Tibial artery (tissue), 4 donors: ENCODE results near the gene TCOF1.

Experiments used
- DNase-seq, 2 donors: peaks; one replicate each; pipeline ENCODE4 v3.0.0-alpha.2; 2019
- H3K27ac ChIP-seq, 2 donors: fragments of 200-600 bp; sonication (generic) in 1 of 2; 1 replicate in 1 of 2; 2 replicates in 1 of 2; pipeline ENCODE4 v1.5.1; 2018 to 2019; ENCODE audit warnings: mild to moderate bottlenecking in 1 of 2
- H3K27me3 ChIP-seq, 2 donors: fragments of 200-600 bp; sonication (generic) in 1 of 2; one replicate each; pipeline versions ENCODE4 v1.5.1 to v1.6.0; 2016 to 2019
- H3K36me3 ChIP-seq, 3 donors: fragments of 200-600 bp; sonication (generic) in 2 of 3; one replicate each; pipeline ENCODE4 v1.5.1; 2016 to 2019; ENCODE audit warnings: mild to moderate bottlenecking in 2 of 3
- H3K4me1 ChIP-seq, 4 donors: fragments of 200-600 bp; sonication (generic) in 2 of 4; 1 replicate in 3 of 4; 2 replicates in 1 of 4; pipeline ENCODE4 v1.5.1; 2016 to 2019
- H3K4me3 ChIP-seq, 2 donors: fragments of 200-600 bp; sonication (generic) in 1 of 2; 1 replicate in 1 of 2; 2 replicates in 1 of 2; pipeline ENCODE4 v1.5.1; 2018 to 2019; ENCODE audit warnings: mild to moderate bottlenecking in 2 of 2
- H3K9me3 ChIP-seq, 3 donors: fragments of 200-600 bp; sonication (generic) in 1 of 3; one replicate each; pipeline ENCODE4 v1.5.1; 2016 to 2019
- intact Hi-C: fragments of 100-400 bp; cut with DNase I; formaldehyde crosslinking; loops from one replicate; pipeline ENCODE4 v1.15.0; 2023; ENCODE audit warnings: low total_unique reads
- TF ChIP-seq, protein P1 (sequence below), 2 experiments: fragments of 200-600 bp in 1 of 2; fragments of 450-650 bp in 1 of 2; IDR thresholded peaks; one replicate each; pipeline ENCODE4 v1.5.1; 2017 to 2019; ENCODE audit warnings: antibody characterized with exemption in 2 of 2, mild to moderate bottlenecking in 1 of 2, moderate library complexity in 1 of 2

TCOF1 gene

DNA sequence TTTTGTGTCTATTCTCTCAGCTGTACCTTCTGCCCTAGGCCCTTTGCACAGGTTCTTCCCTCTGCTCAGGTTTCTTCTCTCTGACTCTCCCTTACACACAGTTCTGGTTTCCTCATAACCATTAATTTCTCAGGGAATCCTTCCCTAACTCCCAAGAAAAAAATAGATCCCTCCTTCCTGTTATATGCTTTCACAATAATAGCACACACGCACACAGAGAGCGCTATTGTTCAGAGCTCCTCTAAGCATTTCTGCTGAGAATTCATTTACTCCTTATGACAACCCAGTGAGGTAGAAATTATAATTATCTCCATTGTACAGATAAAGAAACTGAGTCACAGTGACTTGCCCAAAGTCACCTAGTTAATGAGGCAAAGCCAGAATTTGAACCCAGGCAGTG is 1.7 kb upstream of the TCOF1 start:
- H3K36me3 ChIP-seq: peaks cover 0 to 8% (median under 1%) of the 10 kb centered on the region in 3 donors
- TF ChIP-seq, protein P1, sequence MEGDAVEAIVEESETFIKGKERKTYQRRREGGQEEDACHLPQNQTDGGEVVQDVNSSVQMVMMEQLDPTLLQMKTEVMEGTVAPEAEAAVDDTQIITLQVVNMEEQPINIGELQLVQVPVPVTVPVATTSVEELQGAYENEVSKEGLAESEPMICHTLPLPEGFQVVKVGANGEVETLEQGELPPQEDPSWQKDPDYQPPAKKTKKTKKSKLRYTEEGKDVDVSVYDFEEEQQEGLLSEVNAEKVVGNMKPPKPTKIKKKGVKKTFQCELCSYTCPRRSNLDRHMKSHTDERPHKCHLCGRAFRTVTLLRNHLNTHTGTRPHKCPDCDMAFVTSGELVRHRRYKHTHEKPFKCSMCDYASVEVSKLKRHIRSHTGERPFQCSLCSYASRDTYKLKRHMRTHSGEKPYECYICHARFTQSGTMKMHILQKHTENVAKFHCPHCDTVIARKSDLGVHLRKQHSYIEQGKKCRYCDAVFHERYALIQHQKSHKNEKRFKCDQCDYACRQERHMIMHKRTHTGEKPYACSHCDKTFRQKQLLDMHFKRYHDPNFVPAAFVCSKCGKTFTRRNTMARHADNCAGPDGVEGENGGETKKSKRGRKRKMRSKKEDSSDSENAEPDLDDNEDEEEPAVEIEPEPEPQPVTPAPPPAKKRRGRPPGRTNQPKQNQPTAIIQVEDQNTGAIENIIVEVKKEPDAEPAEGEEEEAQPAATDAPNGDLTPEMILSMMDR (IDR thresholded peaks at IDR 0.05): no peak
- no peaks in the 10 kb centered on the region for H3K27me3 ChIP-seq
- DNase-seq: no peak
- H3K4me3 ChIP-seq: no peak overlapping the region
- intact Hi-C loops: no loop called here
- H3K27ac ChIP-seq: no peak overlapping the region
- peaks cover 0 to 21% (median 14%) of the 10 kb centered on the region in 4 donors for H3K4me1 ChIP-seq
- H3K9me3 ChIP-seq: no peaks in the 10 kb centered on the region

DNA sequence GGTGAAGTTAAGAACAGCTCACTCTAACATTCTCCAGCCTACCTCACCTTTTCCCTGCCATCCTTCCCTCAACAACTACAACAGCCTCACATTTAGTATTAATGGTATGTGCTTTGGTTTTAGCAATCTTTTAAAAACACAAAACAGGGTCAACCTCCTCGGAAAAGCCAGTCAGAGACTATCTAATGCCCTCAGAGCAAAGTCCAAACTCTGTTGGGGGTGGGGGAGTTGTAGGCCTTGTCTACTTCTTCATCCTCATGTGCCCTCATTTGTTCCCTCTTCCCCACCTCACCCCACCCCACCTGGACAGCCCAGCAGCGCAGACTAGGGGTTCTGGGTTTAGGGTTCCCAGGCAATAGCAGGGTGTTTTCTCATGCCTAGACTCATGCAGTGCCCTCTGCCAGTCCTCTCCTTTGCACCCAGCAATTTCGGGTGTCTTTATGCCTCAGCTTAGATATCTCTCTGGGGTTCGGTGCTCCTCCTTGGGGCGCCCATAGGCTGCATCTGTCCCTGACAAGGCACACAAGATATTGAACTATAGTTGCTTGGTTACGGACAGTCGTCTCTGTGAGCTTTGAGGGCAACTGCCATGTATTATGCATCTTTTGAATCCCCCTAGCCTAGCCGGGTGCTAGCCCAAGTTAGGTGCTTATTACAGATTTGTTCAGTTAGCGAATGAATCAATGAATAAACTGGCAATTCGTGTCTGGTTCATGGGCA is 762 bp upstream of the TCOF1 start:
- Histone ChIP-seq H3K27me3 (no peaks in the 10 kb centered on the region), H3K4me3 (peak overlapping the region; percentile 67 to 85), H3K4me1 (peaks cover 0 to 21% (median 14%) of the 10 kb centered on the region in 4 donors), H3K27ac (peak overlapping the region; percentile 62 to 67), H3K36me3 (peaks cover 7 to 17% (median 10%) of the 10 kb centered on the region in 3 donors), H3K9me3 (no peaks in the 10 kb centered on the region)
- intact Hi-C loops: no loop called here
- TF ChIP-seq, protein P1 (IDR thresholded peaks at IDR 0.05): no peak
- DNase-seq: no peak

DNA sequence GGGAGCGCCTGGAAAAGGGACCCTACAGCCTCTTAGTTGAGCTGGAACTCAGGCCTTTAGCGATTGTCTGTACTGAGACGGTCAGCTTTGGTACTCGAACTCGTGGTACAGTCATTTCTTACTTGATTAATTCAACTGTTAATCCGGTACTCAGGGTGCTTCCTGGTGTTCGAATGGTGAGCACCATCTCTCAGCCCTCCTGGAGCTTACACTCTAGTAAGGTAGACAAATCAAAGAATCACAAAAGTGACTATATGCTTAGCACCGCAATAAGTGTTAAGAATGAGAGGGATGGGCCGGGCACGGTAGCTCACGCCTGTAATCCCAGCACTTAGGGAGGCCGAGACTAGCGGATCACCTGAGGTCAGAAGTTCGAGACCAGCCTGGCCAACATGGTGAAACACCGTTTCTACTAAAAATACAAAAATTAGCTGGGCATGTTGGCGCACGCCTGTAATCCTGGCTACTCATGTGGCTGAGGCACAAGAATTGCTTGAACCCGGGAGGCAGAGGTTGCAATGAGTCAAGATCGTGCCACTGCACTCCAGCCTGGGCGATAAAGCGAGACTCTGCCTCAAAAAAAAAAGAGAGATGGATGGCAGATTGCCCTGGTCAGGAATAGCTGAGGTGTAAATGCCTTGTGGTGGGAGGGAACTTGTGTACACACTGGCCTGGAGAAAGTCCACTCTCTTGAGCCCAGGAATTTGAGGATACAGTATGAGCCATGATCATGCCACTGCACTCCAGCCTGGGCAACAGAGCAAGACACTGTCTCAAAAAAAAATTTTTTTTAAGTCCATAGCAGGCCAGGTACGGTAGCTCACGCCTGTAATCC is 981 bp downstream of the TCOF1 start:
- H3K36me3 ChIP-seq: peaks cover 15 to 34% (median 26%) of the 10 kb centered on the region in 3 donors
- no peaks in the 10 kb centered on the region for H3K9me3 ChIP-seq
- intact Hi-C loops: no loop called here
- TF ChIP-seq, protein P1 (IDR thresholded peaks at IDR 0.05): no peak
- H3K27ac ChIP-seq: peak overlapping the region; percentile 62 to 67
- DNase-seq: no peak
- H3K27me3 ChIP-seq: no peaks in the 10 kb centered on the region
- peak overlapping the region; percentile 67 to 85 for H3K4me3 ChIP-seq
- peaks cover 0 to 21% (median 14%) of the 10 kb centered on the region in 4 donors for H3K4me1 ChIP-seq

DNA sequence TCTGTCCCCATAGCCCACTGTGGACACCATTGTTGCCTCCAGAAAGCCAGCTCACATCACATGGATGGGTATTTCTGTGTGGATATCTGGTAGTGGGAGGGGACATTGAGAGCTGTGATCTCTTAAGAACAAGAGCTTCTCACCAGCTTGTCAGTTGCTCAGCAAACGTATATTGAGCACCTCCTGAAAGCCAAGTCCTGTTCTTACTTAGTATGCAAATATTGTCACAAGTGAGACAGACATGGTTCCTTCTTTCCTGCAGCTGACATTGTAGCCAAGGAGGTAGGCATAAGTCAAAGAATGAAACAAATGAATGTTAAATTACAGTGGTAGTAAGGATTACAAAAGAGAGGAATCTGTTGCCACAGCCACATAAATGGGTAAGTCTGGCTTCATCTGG is 3.8 kb downstream of the TCOF1 start:
- DNase-seq: no peak
- TF ChIP-seq, protein P1 (IDR thresholded peaks at IDR 0.05): no peak
- Histone ChIP-seq H3K27ac (no peak overlapping the region), H3K27me3 (no peaks in the 10 kb centered on the region), H3K4me1 (peaks cover 0 to 21% (median 14%) of the 10 kb centered on the region in 4 donors), H3K9me3 (no peaks in the 10 kb centered on the region), H3K36me3 (peaks cover 39 to 63% (median 53%) of the 10 kb centered on the region in 3 donors), H3K4me3 (no peak overlapping the region)
- intact Hi-C loops: no loop called here

DNA sequence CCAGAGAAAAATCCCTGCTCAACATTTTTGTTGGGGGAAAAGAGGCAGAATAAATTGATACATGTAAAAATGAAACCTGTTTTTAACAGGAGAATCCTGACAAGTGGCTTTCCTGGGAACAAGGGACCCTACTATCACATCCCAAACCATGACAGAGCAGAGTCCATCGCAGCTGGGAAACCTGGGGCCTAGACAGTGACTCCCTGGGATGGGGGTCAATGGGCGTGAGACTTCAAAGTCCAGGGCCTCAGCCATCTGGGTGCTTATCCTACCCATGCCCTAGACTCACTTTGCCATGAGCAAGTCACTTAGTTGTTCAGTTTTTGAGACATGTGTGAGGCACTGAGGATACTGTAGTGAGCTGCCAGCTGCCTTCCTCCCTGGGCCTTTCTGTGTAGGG is 5.7 kb downstream of the TCOF1 start:
- intact Hi-C loops: no loop called here
- no peaks in the 10 kb centered on the region for H3K9me3 ChIP-seq
- H3K36me3 ChIP-seq: peaks cover 52 to 78% (median 67%) of the 10 kb centered on the region in 3 donors
- no peaks in the 10 kb centered on the region for H3K27me3 ChIP-seq
- no peak overlapping the region for H3K4me3 ChIP-seq
- no peak overlapping the region for H3K27ac ChIP-seq
- peaks cover 0 to 15% (median 9%) of the 10 kb centered on the region in 4 donors for H3K4me1 ChIP-seq
- TF ChIP-seq, protein P1 (IDR thresholded peaks at IDR 0.05): no peak
- no peak for DNase-seq
